ENCODE data around the gene LYRM9. TPM values are rescaled to one million over a fixed set of nuclear protein-coding genes. Genes with fewer than 3 reads are reported as not detected.
"Not testable (repeated sequence)": the region's sequence is repeated elsewhere in the genome, so short reads cannot be mapped to it uniquely, and the experiment has no call there.

The LYRM9 gene
- total RNA-seq, 1 donor from 2014 or later = 1.3 TPM

GRCh38 chr17:27912964-27913363 is 19.8 kb upstream of the LYRM9 start:
- TF ChIP-seq CTCF (IDR thresholded peaks at IDR 0.05; ENCODE audit: insufficient read depth, low read length, severe bottlenecking) = no peak
- DNase-seq (ENCODE audit: low read depth) (no peak), FAIRE-seq (no peak)
- Histone ChIP-seq H3K36me3 (ENCODE audit: control insufficient read depth, insufficient read depth, low read length) (no peaks in the 10 kb centered on the region), H3K4me3 (ENCODE audit: low read depth, low read length) (no peak overlapping the region), H3K27me3 (ENCODE audit: control insufficient read depth, insufficient read depth, low read length) (no peaks in the 10 kb centered on the region)

GRCh38 chr17:27912299-27912698 is 19.1 kb upstream of the LYRM9 start:
- DNase-seq (ENCODE audit: low read depth); FAIRE-seq; H3K27me3 ChIP-seq (ENCODE audit: control insufficient read depth, insufficient read depth, low read length); H3K4me3 ChIP-seq (ENCODE audit: low read depth, low read length); H3K36me3 ChIP-seq (ENCODE audit: control insufficient read depth, insufficient read depth, low read length): not testable (repeated sequence)

- H3K4me3 ChIP-seq (ENCODE audit: low read depth, low read length) = no peak overlapping the region
- FAIRE-seq (no peak), DNase-seq (ENCODE audit: low read depth) (no peak)
- no peak for TF ChIP-seq CTCF (IDR thresholded peaks at IDR 0.05; ENCODE audit: insufficient read depth, low read length, severe bottlenecking)
- H3K27me3 ChIP-seq (ENCODE audit: control insufficient read depth, insufficient read depth, low read length) = no peaks in the 10 kb centered on the region
- H3K36me3 ChIP-seq (ENCODE audit: control insufficient read depth, insufficient read depth, low read length) = no peaks in the 10 kb centered on the region
Observed at GRCh38 chr17:27907976-27908558, 14.9 kb upstream of the LYRM9 start.

GRCh38 chr17:27906623-27907022 is 13.5 kb upstream of the LYRM9 start:
- Histone ChIP-seq H3K36me3 (ENCODE audit: control insufficient read depth, insufficient read depth, low read length) (no peaks in the 10 kb centered on the region), H3K27me3 (ENCODE audit: control insufficient read depth, insufficient read depth, low read length) (no peaks in the 10 kb centered on the region), H3K4me3 (ENCODE audit: low read depth, low read length) (no peak overlapping the region)
- DNase-seq (ENCODE audit: low read depth) = no peak
- no peak for FAIRE-seq
- no peak for TF ChIP-seq CTCF (IDR thresholded peaks at IDR 0.05; ENCODE audit: insufficient read depth, low read length, severe bottlenecking)

GRCh38 chr17:27906226-27906580 is 13.0 kb upstream of the LYRM9 start:
- H3K36me3 ChIP-seq (ENCODE audit: control insufficient read depth, insufficient read depth, low read length) = no peaks in the 10 kb centered on the region
- H3K27me3 ChIP-seq (ENCODE audit: control insufficient read depth, insufficient read depth, low read length) = no peaks in the 10 kb centered on the region
- no peak overlapping the region for H3K4me3 ChIP-seq (ENCODE audit: low read depth, low read length)
- FAIRE-seq (no peak), DNase-seq (ENCODE audit: low read depth) (no peak)
- TF ChIP-seq CTCF (IDR thresholded peaks at IDR 0.05; ENCODE audit: insufficient read depth, low read length, severe bottlenecking) = no peak

- Histone ChIP-seq H3K36me3 (ENCODE audit: control insufficient read depth, insufficient read depth, low read length) (no peaks in the 10 kb centered on the region), H3K27me3 (ENCODE audit: control insufficient read depth, insufficient read depth, low read length) (no peaks in the 10 kb centered on the region), H3K4me3 (ENCODE audit: low read depth, low read length) (no peak overlapping the region)
- DNase-seq (ENCODE audit: low read depth) (no peak), FAIRE-seq (no peak)
- no peak for TF ChIP-seq CTCF (IDR thresholded peaks at IDR 0.05; ENCODE audit: insufficient read depth, low read length, severe bottlenecking)
Observed at GRCh38 chr17:27905447-27906225, 12.5 kb upstream of the LYRM9 start.
